K562 (cell line): ENCODE measurements around the gene PLA2R1. TPM values are rescaled to one million over a fixed set of nuclear protein-coding genes. Genes with fewer than 3 reads are reported as not detected.
A peak's percentile ranks its signal among the peaks of the same experiment; 100 is the strongest.

ENCODE experiments used
- ATAC-seq: fragments of 200-7000 bp; cut with Tn5 transposase; 3 replicates; pipeline ENCODE4 v1.9.1; 2020; ENCODE audit warnings: moderate library complexity
- BruUV-seq: library from RNA; stranded (reverse); fragments of 400-500 nt; replicated peaks from 2 replicates; lab custom pipeline; 2021; lab: Mats Ljungman, UMichigan
- CTCF ChIA-PET: fragments of 300-600 bp; formaldehyde crosslinking; extraction: SDS; loops from one replicate; lab custom pipeline; 2021; ENCODE audit warnings: low intra/inter-chr PET ratio; lab: Yijun Ruan, JAX
- POLR2A ChIA-PET: fragments of 300-600, 350-650 bp; sonication (Branson Sonifier 250); formaldehyde crosslinking; extraction: SDS; loops from one replicate; lab custom pipeline; 2021; ENCODE audit warnings: antibody characterized with exemption, inconsistent platforms; lab: Yijun Ruan, JAX
- DNase-seq, 4 experiments: peaks; one replicate each; pipeline versions ENCODE4 v3.0.0 to v3.0.0-alpha.2; 2011 to 2018; ENCODE audit warnings: low spot score in 3 of 4, mixed read lengths in 3 of 4; ENCODE audit errors: extremely low read depth in 1 of 4
- FAIRE-seq: peaks from 2 replicates; lab custom pipeline; 2011; peaks lifted over from hg19 to GRCh38; lab: Jason Lieb, UNC
- H2AFZ ChIP-seq: 2 replicates; pipeline ENCODE4 v1.6.0; 2011; ENCODE audit warnings: low read depth, low read length, control low read depth, inconsistent platforms
- H3K27ac ChIP-seq: fragments of 200-600 bp; 3 replicates; pipeline ENCODE4 v1.8.0; 2011; ENCODE audit warnings: low read depth, mild to moderate bottlenecking, control low read depth, inconsistent platforms, low read length, moderate library complexity, mixed read lengths; ENCODE audit errors: extremely low read depth
- H3K27me3 ChIP-seq, 2 experiments: fragments of 300-600 bp in 1 of 2; 2 replicates in 1 of 2; 3 replicates in 1 of 2; pipeline versions ENCODE4 v1.6.0 to v1.8.0; 2011; ENCODE audit warnings: inconsistent platforms in 2 of 2, low read length in 2 of 2, mild to moderate bottlenecking in 1 of 2, mixed read lengths in 1 of 2, moderate library complexity in 1 of 2; ENCODE audit not compliant: control insufficient read depth in 2 of 2, insufficient read depth in 2 of 2
- H3K36me3 ChIP-seq: fragments of 300-600 bp; 3 replicates; pipeline ENCODE4 v1.8.0; 2011; ENCODE audit warnings: mild to moderate bottlenecking, low read length, inconsistent platforms; ENCODE audit not compliant: control insufficient read depth, insufficient read depth
- H3K4me1 ChIP-seq, 2 experiments: fragments of 200-600 bp in 1 of 2; replicated peaks in 1 of 2; 2 replicates in 1 of 2; 3 replicates in 1 of 2; pipeline versions ENCODE4 v1.5.1 to v1.8.0; 2011; ENCODE audit warnings: inconsistent platforms in 2 of 2, low read length in 2 of 2, mild to moderate bottlenecking in 1 of 2, mixed read lengths in 1 of 2, moderate library complexity in 1 of 2; ENCODE audit not compliant: control insufficient read depth in 2 of 2, insufficient read depth in 2 of 2
- H3K4me2 ChIP-seq: 2 replicates; pipeline ENCODE4 v1.6.1; 2011; ENCODE audit warnings: low read length, control low read depth, inconsistent platforms, mixed read lengths; ENCODE audit not compliant: insufficient read depth
- H3K4me3 ChIP-seq: fragments of 200-600 bp; sonication (generic), shearing (Covaris generic); 2 replicates; pipeline ENCODE4 v1.5.1; 2016; ENCODE audit warnings: control low read depth, inconsistent platforms
- H3K79me2 ChIP-seq: fragments of 200-600 bp; 3 replicates; pipeline ENCODE4 v1.8.0; 2011; ENCODE audit warnings: low read length, inconsistent platforms; ENCODE audit not compliant: control insufficient read depth, insufficient read depth
- H3K9ac ChIP-seq, 2 experiments: 2 replicates each; pipeline versions ENCODE4 v1.6.0 to v1.6.1; 2011; ENCODE audit warnings: low read depth in 2 of 2, low read length in 2 of 2, control low read depth in 1 of 2, inconsistent platforms in 1 of 2, mild to moderate bottlenecking in 1 of 2, mixed read lengths in 1 of 2; ENCODE audit not compliant: insufficient read depth in 1 of 2
- H3K9me1 ChIP-seq: one replicate; pipeline ENCODE4 v1.6.0; 2011; ENCODE audit warnings: inconsistent platforms, mild to moderate bottlenecking, low read length, moderate library complexity; ENCODE audit not compliant: control insufficient read depth, insufficient read depth
- H3K9me3 ChIP-seq: replicated peaks from 2 replicates; pipeline ENCODE4 v1.5.1; 2011; ENCODE audit warnings: low read depth, low read length, inconsistent platforms; ENCODE audit not compliant: control insufficient read depth, insufficient read depth
- H4K20me1 ChIP-seq: replicated peaks from 2 replicates; pipeline ENCODE4 v1.6.1; 2011; ENCODE audit warnings: low read length, inconsistent platforms, mixed read lengths; ENCODE audit not compliant: control insufficient read depth, insufficient read depth
- DACH1 ChIP-seq: fragments of 450-650 bp; IDR thresholded peaks from 2 replicates; pipeline ENCODE4 v1.6.1; 2018; ENCODE audit not compliant: partially characterized antibody
- ELK3 ChIP-seq: fragments of 450-650 bp; formaldehyde crosslinking; IDR thresholded peaks from 2 replicates; pipeline ENCODE4 v1.4.0; 2020; ENCODE audit warnings: mild to moderate bottlenecking
- MEF2D ChIP-seq: conservative IDR thresholded peaks from 2 replicates; pipeline ENCODE4 v1.6.1; 2016; ENCODE audit warnings: low read depth, missing genetic modification characterization, missing compliant biosample characterization
- NONO ChIP-seq, 2 experiments: fragments of 200-400 bp in 1 of 2; fragments of 450-650 bp in 1 of 2; formaldehyde crosslinking in 1 of 2; IDR thresholded peaks; 2 replicates each; pipeline ENCODE4 v1.6.1; 2017; ENCODE audit warnings: low read depth in 2 of 2, mild to moderate bottlenecking in 2 of 2, moderate library complexity in 2 of 2, low read length in 1 of 2
- RBM39 ChIP-seq: fragments of 200-400 bp; formaldehyde crosslinking; optimal IDR thresholded peaks from 2 replicates; pipeline ENCODE3; 2018; ENCODE audit warnings: low read depth, low read length
- SPI1 ChIP-seq: IDR thresholded peaks from 2 replicates; pipeline ENCODE4 v1.6.1; 2011; ENCODE audit warnings: low read depth, low read length, control low read depth, borderline replicate concordance
- TSHZ1 ChIP-seq: fragments of 250-450 bp; sonication (Bioruptor Pico); IDR thresholded peaks from 2 replicates; pipeline ENCODE4 v1.4.0; 2020; ENCODE audit warnings: mild to moderate bottlenecking, moderate library complexity
- ZNF79 ChIP-seq: fragments of 250-450 bp; sonication (Bioruptor Pico); IDR thresholded peaks from 2 replicates; pipeline ENCODE4 v1.4.0; 2020; ENCODE audit warnings: low read depth, mild to moderate bottlenecking, moderate library complexity
- WGBS: fragments of 100-300 bp; shearing (Covaris generic); methylation state at CpG from one replicate; pipeline ENCODE4 v1.1.6; 2016; ENCODE audit warnings: low coverage, mixed read lengths; ENCODE audit not compliant: insufficient coverage; ENCODE audit errors: missing lambda C conversion rate; 5-methylcytosine and 5-hydroxymethylcytosine counted together
- in situ Hi-C: fragments of 300-500 bp; cut with MboI; formaldehyde crosslinking; loops from 4 replicates; pipeline ENCODE4 v1.15.0; 2018; ENCODE audit warnings: inconsistent platforms, mixed read lengths
- intact Hi-C: fragments of 100-400 bp; cut with micrococcal nuclease; formaldehyde crosslinking; loops from 2 replicates; pipeline ENCODE4 v1.14.2; 2022
- polyA plus RNA-seq, 8 experiments: library from polyadenylated mRNA; depleted of rRNA in 4 of 8; stranded (reverse) in 5 of 8; unstranded in 3 of 8; fragments of >200 nt; fragmentation: Nextera tagmentation in 2 of 8; fragmentation: Illumina TruSeq in 1 of 8; extraction: Ambion mirVana in 2 of 8; extraction: Trizol in 1 of 8; gene quantifications; 2 replicates each; pipeline versions ENCODE4 v1.2.1 to v1.2.3, GENCODE V29; 2011 to 2014; ENCODE audit warnings: inconsistent platforms in 1 of 8, missing spikeins in 1 of 8
- total RNA-seq, 7 experiments: library from RNA; depleted of rRNA in 6 of 7; stranded (reverse); fragments of >200 nt in 6 of 7; fragmentation: Illumina TruSeq in 2 of 7; extraction: Trizol in 2 of 7; gene quantifications; 2 replicates each; pipeline versions ENCODE4 v1.2.1 to v1.2.3, GENCODE V29; 2011 to 2021; ENCODE audit warnings: low replicate concordance in 1 of 7
- TF ChIP-seq, protein P1 (sequence below), 2 experiments: fragments of 450-650 bp in 1 of 2; IDR thresholded peaks; 2 replicates each; pipeline ENCODE4 v1.6.1; 2011 to 2017; ENCODE audit warnings: low read depth in 2 of 2, antibody characterized with exemption in 1 of 2, borderline replicate concordance in 1 of 2, low read length in 1 of 2, mild to moderate bottlenecking in 1 of 2, mixed read lengths in 1 of 2; ENCODE audit not compliant: control insufficient read depth in 1 of 2

PLA2R1 gene
- total and polyA plus RNA-seq, 9 of the 15 experiments (the other 6 are each of a cell fraction or from before 2014, with no cell fraction given), result not detected

GRCh38 chr2:159987181-159987580 lies 75.2 kb downstream of the PLA2R1 start (continued):
- TF ChIP-seq NONO (IDR thresholded peaks at IDR 0.05; ENCODE audit: low read depth in 2 of 2, low read length in 1 of 2), result no peak
- TF ChIP-seq MEF2D (tag), result no peak
- TF ChIP-seq, protein P1, sequence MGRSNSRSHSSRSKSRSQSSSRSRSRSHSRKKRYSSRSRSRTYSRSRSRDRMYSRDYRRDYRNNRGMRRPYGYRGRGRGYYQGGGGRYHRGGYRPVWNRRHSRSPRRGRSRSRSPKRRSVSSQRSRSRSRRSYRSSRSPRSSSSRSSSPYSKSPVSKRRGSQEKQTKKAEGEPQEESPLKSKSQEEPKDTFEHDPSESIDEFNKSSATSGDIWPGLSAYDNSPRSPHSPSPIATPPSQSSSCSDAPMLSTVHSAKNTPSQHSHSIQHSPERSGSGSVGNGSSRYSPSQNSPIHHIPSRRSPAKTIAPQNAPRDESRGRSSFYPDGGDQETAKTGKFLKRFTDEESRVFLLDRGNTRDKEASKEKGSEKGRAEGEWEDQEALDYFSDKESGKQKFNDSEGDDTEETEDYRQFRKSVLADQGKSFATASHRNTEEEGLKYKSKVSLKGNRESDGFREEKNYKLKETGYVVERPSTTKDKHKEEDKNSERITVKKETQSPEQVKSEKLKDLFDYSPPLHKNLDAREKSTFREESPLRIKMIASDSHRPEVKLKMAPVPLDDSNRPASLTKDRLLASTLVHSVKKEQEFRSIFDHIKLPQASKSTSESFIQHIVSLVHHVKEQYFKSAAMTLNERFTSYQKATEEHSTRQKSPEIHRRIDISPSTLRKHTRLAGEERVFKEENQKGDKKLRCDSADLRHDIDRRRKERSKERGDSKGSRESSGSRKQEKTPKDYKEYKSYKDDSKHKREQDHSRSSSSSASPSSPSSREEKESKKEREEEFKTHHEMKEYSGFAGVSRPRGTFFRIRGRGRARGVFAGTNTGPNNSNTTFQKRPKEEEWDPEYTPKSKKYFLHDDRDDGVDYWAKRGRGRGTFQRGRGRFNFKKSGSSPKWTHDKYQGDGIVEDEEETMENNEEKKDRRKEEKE (IDR thresholded peaks at IDR 0.05; ENCODE audit: borderline replicate concordance in 1 of 2, control insufficient read depth in 1 of 2, low read depth in 2 of 2, low read length in 1 of 2), result no peak
- no peak for TF ChIP-seq DACH1
- no peak for TF ChIP-seq ZNF79
- TF ChIP-seq ELK3 (CRISPR knock-in tag), result no peak

- no peaks in the 10 kb centered on the region for H3K36me3 ChIP-seq
- ChIA-PET CTCF (no interaction called here), POLR2A (no interaction called here)
- H3K9ac ChIP-seq, result no peak overlapping the region
- H3K4me2 ChIP-seq, result no peak overlapping the region
- intact Hi-C loops, result no loop called here
- H3K4me3 ChIP-seq, result no peak overlapping the region
- H3K27me3 ChIP-seq, result no peaks in the 10 kb centered on the region
- 0% methylated on average over 3 of the region's 3 CpGs for WGBS
- no peak overlapping the region for H2AFZ ChIP-seq
- DNase-seq, result no peak
- H3K9me1 ChIP-seq, result no peaks in the 10 kb centered on the region
- no peak for ATAC-seq
- H3K9me3 ChIP-seq, result no peaks in the 10 kb centered on the region
- no peak for FAIRE-seq
- H3K4me1 ChIP-seq, result no peaks in the 10 kb centered on the region
- H3K79me2 ChIP-seq, result no peaks in the 10 kb centered on the region
- no peaks in the 10 kb centered on the region for H4K20me1 ChIP-seq
- in situ Hi-C loops, result no loop called here
- no peak for TF ChIP-seq RBM39
- peak; percentile 42; the same call in 1 of the 2 replicates for TF ChIP-seq SPI1
- no peak for TF ChIP-seq TSHZ1
- BruUV-seq, result no TSS peak
- no peak overlapping the region for H3K27ac ChIP-seq
These were observed 76.8 kb downstream of the PLA2R1 start for GRCh38 chr2:159985656-159986055.
